HG03575 (cell line): ENCODE results near the gene SSTR5.

Experiments used
- ATAC-seq: cut with Tn5 transposase; IDR thresholded peaks from one replicate; pipeline ENCODE4 v1.9.1; 2021; ENCODE audit not compliant: unreplicated experiment, insufficient number of reproducible peaks, low FRiP score; ENCODE audit errors: extremely low read depth

Gene SSTR5

GRCh38 chr16:1127971-1128715 lies 55.6 kb downstream of the SSTR5 start:
- ATAC-seq: no peak

- ATAC-seq: no peak
Measured at GRCh38 chr16:1129106-1129960, 56.8 kb downstream of the SSTR5 start.

- ATAC-seq: no peak
Measured at GRCh38 chr16:1130382-1130781, 57.8 kb downstream of the SSTR5 start.
